H9 (cell line): Measurements from ENCODE around the gene PRSS22. TPM values are rescaled to one million over a fixed set of nuclear protein-coding genes. Genes with fewer than 3 reads are reported as not detected.

Source experiments
- DNase-seq: peaks from one replicate; pipeline ENCODE4 v3.0.0-alpha.2; 2017
- H2AFZ ChIP-seq: one replicate; pipeline ENCODE4 v1.6.1; 2013; ENCODE audit warnings: mild to moderate bottlenecking, low read length, control low read depth, moderate library complexity
- H2AK5ac ChIP-seq: 2 replicates; pipeline ENCODE4 v1.6.1; 2013; ENCODE audit warnings: low read length, control low read depth, mixed read lengths; ENCODE audit not compliant: insufficient read length
- H2BK120ac ChIP-seq: one replicate; pipeline ENCODE4 v1.6.1; 2013; ENCODE audit warnings: low read depth, mild to moderate bottlenecking, low read length, control low read depth, inconsistent platforms; ENCODE audit not compliant: poor library complexity, severe bottlenecking
- H2BK12ac ChIP-seq: 2 replicates; pipeline ENCODE4 v1.6.1; 2013; ENCODE audit warnings: low read length, control low read depth, mixed read lengths, low read depth; ENCODE audit not compliant: insufficient read length
- H2BK15ac ChIP-seq: 2 replicates; pipeline ENCODE4 v1.6.1; 2013; ENCODE audit warnings: low read depth, low read length, control low read depth
- H2BK20ac ChIP-seq: one replicate; pipeline ENCODE4 v1.6.1; 2013; ENCODE audit warnings: low read depth, mild to moderate bottlenecking, low read length, control low read depth, inconsistent platforms; ENCODE audit not compliant: poor library complexity, severe bottlenecking
- H2BK5ac ChIP-seq: 2 replicates; pipeline ENCODE4 v1.6.1; 2013; ENCODE audit warnings: low read length, control low read depth, mixed read lengths; ENCODE audit not compliant: insufficient read length
- H3K14ac ChIP-seq: 2 replicates; pipeline ENCODE4 v1.6.1; 2013; ENCODE audit warnings: low read length, control low read depth; ENCODE audit not compliant: insufficient read depth
- H3K18ac ChIP-seq: 2 replicates; pipeline ENCODE4 v1.6.1; 2013; ENCODE audit warnings: low read depth, mild to moderate bottlenecking, mixed read lengths, low read length, control low read depth; ENCODE audit not compliant: insufficient read length
- H3K23ac ChIP-seq: 2 replicates; pipeline ENCODE4 v1.6.1; 2013; ENCODE audit warnings: low read length, control low read depth, mixed read lengths, low read depth; ENCODE audit not compliant: insufficient read length
- H3K23me2 ChIP-seq: 2 replicates; pipeline ENCODE4 v1.6.1; 2013; ENCODE audit warnings: low read depth, mild to moderate bottlenecking, mixed read lengths, low read length, control low read depth; ENCODE audit not compliant: insufficient read length, poor library complexity, severe bottlenecking
- H3K27ac ChIP-seq: 2 replicates; pipeline ENCODE4 v1.5.1; 2013; ENCODE audit warnings: low read length, control low read depth, mixed read lengths, low read depth; ENCODE audit not compliant: insufficient read length
- H3K27me3 ChIP-seq: 2 replicates; pipeline ENCODE4 v1.6.1; 2013; ENCODE audit warnings: low read length, control low read depth, inconsistent platforms; ENCODE audit not compliant: insufficient read depth
- H3K4ac ChIP-seq: 2 replicates; pipeline ENCODE4 v1.6.1; 2013; ENCODE audit warnings: low read depth, mild to moderate bottlenecking, control low read depth, inconsistent platforms, low read length, moderate library complexity
- H3K4me1 ChIP-seq: 2 replicates; pipeline ENCODE4 v1.6.1; 2013; ENCODE audit warnings: low read length, control low read depth, inconsistent platforms; ENCODE audit not compliant: insufficient read depth
- H3K4me2 ChIP-seq: 2 replicates; pipeline ENCODE4 v1.6.1; 2013; ENCODE audit warnings: low read length, control low read depth, mixed read lengths; ENCODE audit not compliant: insufficient read length, insufficient read depth
- H3K56ac ChIP-seq: 2 replicates; pipeline ENCODE4 v1.6.1; 2013; ENCODE audit warnings: low read depth, mild to moderate bottlenecking, mixed read lengths, low read length, control low read depth; ENCODE audit not compliant: insufficient read length
- H3K79me1 ChIP-seq: 2 replicates; pipeline ENCODE4 v1.6.1; 2013; ENCODE audit warnings: low read depth, mild to moderate bottlenecking, moderate library complexity, low read length, control low read depth, inconsistent platforms; ENCODE audit not compliant: insufficient read depth, poor library complexity, severe bottlenecking
- H3K79me2 ChIP-seq: 2 replicates; pipeline ENCODE4 v1.6.1; 2013; ENCODE audit warnings: low read length, control low read depth, inconsistent platforms; ENCODE audit not compliant: insufficient read depth
- H3K9ac ChIP-seq: 2 replicates; pipeline ENCODE4 v1.6.1; 2013; ENCODE audit warnings: low read length, control low read depth, mixed read lengths; ENCODE audit not compliant: insufficient read length; ENCODE audit errors: extremely low read depth
- H3K9me3 ChIP-seq: one replicate; pipeline ENCODE4 v1.6.1; 2013; ENCODE audit warnings: low read depth, low read length, inconsistent platforms; ENCODE audit not compliant: control insufficient read depth
- H3T11ph ChIP-seq: one replicate; pipeline ENCODE4 v1.6.1; 2013; ENCODE audit warnings: mild to moderate bottlenecking, low read length, control low read depth, inconsistent platforms
- H4K20me1 ChIP-seq: one replicate; pipeline ENCODE4 v1.6.1; 2013; ENCODE audit not compliant: control insufficient read depth, insufficient read length, insufficient read depth
- H4K5ac ChIP-seq: 2 replicates; pipeline ENCODE4 v1.6.1; 2013; ENCODE audit warnings: low read depth, mild to moderate bottlenecking, mixed read lengths, low read length, control low read depth; ENCODE audit not compliant: insufficient read length
- H4K8ac ChIP-seq: replicated peaks from 2 replicates; pipeline ENCODE4 v1.6.1; 2013; ENCODE audit warnings: low read length, control low read depth, mixed read lengths, low read depth; ENCODE audit not compliant: insufficient read length
- H4K91ac ChIP-seq: 2 replicates; pipeline ENCODE4 v1.6.1; 2013; ENCODE audit warnings: low read depth, mild to moderate bottlenecking, moderate library complexity, mixed read lengths, low read length, control low read depth; ENCODE audit not compliant: insufficient read length
- H3K27ac Mint-ChIP-seq, 3 experiments: 2 replicates in 2 of 3; 3 replicates in 1 of 3; pipeline ENCODE4 v1.8.0; 2020 to 2021; ENCODE audit warnings: mixed read lengths in 3 of 3, mild to moderate bottlenecking in 1 of 3, moderate library complexity in 1 of 3
- H3K27me3 Mint-ChIP-seq: 2 replicates; pipeline ENCODE4 v1.8.0; 2021; ENCODE audit warnings: low read depth, mild to moderate bottlenecking, moderate library complexity, mixed read lengths
- H3K36me3 Mint-ChIP-seq, 3 experiments: 2 replicates in 2 of 3; 3 replicates in 1 of 3; pipeline ENCODE4 v1.8.0; 2020 to 2021; ENCODE audit warnings: low read depth in 3 of 3, mixed read lengths in 3 of 3; ENCODE audit not compliant: insufficient read depth in 1 of 3
- H3K4me1 Mint-ChIP-seq, 2 experiments: 2 replicates each; pipeline ENCODE4 v1.8.0; 2020; ENCODE audit warnings: mixed read lengths in 2 of 2
- H3K4me3 Mint-ChIP-seq, 2 experiments: 2 replicates in 1 of 2; 3 replicates in 1 of 2; pipeline ENCODE4 v1.8.0; 2020 to 2021; ENCODE audit warnings: mild to moderate bottlenecking in 2 of 2, mixed read lengths in 2 of 2, moderate library complexity in 1 of 2
- H3K9me3 Mint-ChIP-seq, 2 experiments: 2 replicates in 1 of 2; 3 replicates in 1 of 2; pipeline ENCODE4 v1.8.0; 2020; ENCODE audit warnings: mild to moderate bottlenecking in 2 of 2, mixed read lengths in 2 of 2, moderate library complexity in 1 of 2
- CTCF ChIP-seq: fragments of 200-600 bp; sonication (generic); conservative IDR thresholded peaks from 3 replicates; pipeline ENCODE4 v1.8.0; 2021; ENCODE audit warnings: antibody characterized with exemption, mild to moderate bottlenecking
- WGBS: extraction: QIAGEN DNeasy Blood & Tissue Kit; methylation state at CpG from one replicate; pipeline ENCODE4 v1.1.7; 2013; ENCODE audit warnings: missing lambda C conversion rate, low lambda C conversion rate, mixed read lengths; ENCODE audit not compliant: insufficient read length; ENCODE audit errors: extremely low coverage; 5-methylcytosine and 5-hydroxymethylcytosine counted together
- total RNA-seq: library from RNA; stranded (reverse); gene quantifications from 2 replicates; pipeline ENCODE4 v1.2.1, GENCODE V29; 2021

The PRSS22 gene
- total RNA-seq, 1 experiment from 2014 or later = 1.9 TPM

DNA sequence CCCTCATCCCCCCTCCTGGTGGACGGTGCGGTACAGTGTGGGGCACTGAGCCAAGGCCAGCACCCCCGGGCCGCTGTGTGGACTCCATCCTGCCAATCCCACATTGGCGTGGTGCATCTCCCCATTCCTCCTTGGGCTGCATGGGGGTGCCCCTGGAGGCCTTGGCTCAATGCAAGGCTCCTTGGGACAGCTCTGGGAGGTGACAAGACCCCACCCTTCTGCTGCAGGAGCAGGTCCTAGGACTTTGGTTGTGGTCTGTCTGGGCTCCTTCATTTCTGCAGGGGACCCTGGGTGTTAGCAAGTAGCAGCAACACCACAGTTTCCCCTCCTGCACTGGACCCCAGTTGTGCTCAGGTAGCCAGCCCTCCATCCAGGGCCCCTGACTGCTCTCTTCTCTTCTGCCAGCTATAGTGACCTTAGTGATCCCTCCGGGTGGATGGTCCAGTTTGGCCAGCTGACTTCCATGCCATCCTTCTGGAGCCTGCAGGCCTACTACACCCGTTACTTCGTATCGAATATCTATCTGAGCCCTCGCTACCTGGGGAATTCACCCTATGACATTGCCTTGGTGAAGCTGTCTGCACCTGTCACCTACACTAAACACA, 39.6 kb downstream of the PRSS22 start:
- Mint-ChIP-seq H3K9me3 (no peaks in the 10 kb centered on the region), H3K27me3 (no peaks in the 10 kb centered on the region), H3K4me3 (peak overlapping the region in 1 of 2 experiments; percentile 63; a peak in 1 of 5 replicates), H3K36me3 (no peaks in the 10 kb centered on the region; a peak in 1 of 7 replicates), H3K4me1 (no peaks in the 10 kb centered on the region; a peak in 1 of 4 replicates), H3K27ac (no peak overlapping the region; a peak in 1 of 7 replicates)
- no peak overlapping the region for H2BK20ac ChIP-seq
- no peaks in the 10 kb centered on the region for H3K9me3 ChIP-seq
- no peak overlapping the region for H3K18ac ChIP-seq
- H3K27me3 ChIP-seq = no peaks in the 10 kb centered on the region
- no peak overlapping the region for H2BK12ac ChIP-seq
- no peak overlapping the region for H2BK15ac ChIP-seq
- H3K27ac ChIP-seq = no peak overlapping the region
- no peaks in the 10 kb centered on the region for H3K23me2 ChIP-seq
- no peak overlapping the region for H3K23ac ChIP-seq
- H3K79me1 ChIP-seq = no peaks in the 10 kb centered on the region
- no peak overlapping the region for H3K4me2 ChIP-seq
- no CpG with 5 or more reads among the region's 10 CpGs for WGBS
- no peak overlapping the region for H4K5ac ChIP-seq
- no peak overlapping the region for H4K8ac ChIP-seq
- H3K4ac ChIP-seq = no peak overlapping the region
- H3K4me1 ChIP-seq = no peaks in the 10 kb centered on the region
- no peak overlapping the region for H3T11ph ChIP-seq
- no peak overlapping the region for H4K91ac ChIP-seq
- no peaks in the 10 kb centered on the region for H4K20me1 ChIP-seq
- no peak overlapping the region for H3K9ac ChIP-seq
- H2BK5ac ChIP-seq = no peak overlapping the region
- no peak overlapping the region for H2AFZ ChIP-seq
- no peak for DNase-seq
- H3K14ac ChIP-seq = no peak overlapping the region
- no peaks in the 10 kb centered on the region for H3K79me2 ChIP-seq
- no peak overlapping the region for H2AK5ac ChIP-seq
- no peak overlapping the region for H2BK120ac ChIP-seq
- H3K56ac ChIP-seq = no peak overlapping the region
- TF ChIP-seq CTCF = no peak
